GM21526 (cell line): Measurements from ENCODE around the gene CLDN5.

Experiments used
- ATAC-seq: cut with Tn5 transposase; IDR thresholded peaks from one replicate; pipeline ENCODE4 v1.9.1; 2021; ENCODE audit warnings: moderate library complexity; ENCODE audit not compliant: unreplicated experiment, low FRiP score

Gene CLDN5

GRCh38 chr22:19524170-19525115, at the start of gene CLDN5:
Gene CLDN5, minus strand, starts transcription at chr22:19524410. Its CDS starts 155 bp downstream, at chr22:19524255.
- ATAC-seq, result no peak

- no peak for ATAC-seq
These were observed 47.8 kb upstream of the CLDN5 start for GRCh38 chr22:19571995-19572394.

- no peak for ATAC-seq
These were observed 47.1 kb upstream of the CLDN5 start for GRCh38 chr22:19571207-19571795.

GRCh38 chr22:19569976-19570375, 45.8 kb upstream of the CLDN5 start:
- ATAC-seq, result no peak

- no peak for ATAC-seq
These were observed 45.0 kb upstream of the CLDN5 start for GRCh38 chr22:19569276-19569640.

- ATAC-seq, result no peak
These were observed 44.4 kb upstream of the CLDN5 start for GRCh38 chr22:19568337-19569275.

- no peak for ATAC-seq
These were observed 43.2 kb upstream of the CLDN5 start for GRCh38 chr22:19567157-19568009.

GRCh38 chr22:19566279-19567156, 42.3 kb upstream of the CLDN5 start:
- no peak for ATAC-seq

- ATAC-seq, result no peak
These were observed 41.4 kb upstream of the CLDN5 start for GRCh38 chr22:19565382-19566278.

- ATAC-seq, result no peak
These were observed 35.7 kb upstream of the CLDN5 start for GRCh38 chr22:19559956-19560355.

GRCh38 chr22:19559324-19559811, 35.2 kb upstream of the CLDN5 start:
- no peak for ATAC-seq

GRCh38 chr22:19556963-19557545, 32.8 kb upstream of the CLDN5 start:
- no peak for ATAC-seq

GRCh38 chr22:19555651-19556050, 31.4 kb upstream of the CLDN5 start:
- ATAC-seq, result no peak

GRCh38 chr22:19554834-19555404, 30.7 kb upstream of the CLDN5 start:
- ATAC-seq, result no peak

- ATAC-seq, result no peak
These were observed 29.0 kb upstream of the CLDN5 start for GRCh38 chr22:19553201-19553600.

GRCh38 chr22:19550382-19550781, 26.2 kb upstream of the CLDN5 start:
- ATAC-seq, result no peak

GRCh38 chr22:19549428-19549827, 25.2 kb upstream of the CLDN5 start:
- no peak for ATAC-seq
